ENCODE results near the gene CMKLR1.

Gene CMKLR1

DNA sequence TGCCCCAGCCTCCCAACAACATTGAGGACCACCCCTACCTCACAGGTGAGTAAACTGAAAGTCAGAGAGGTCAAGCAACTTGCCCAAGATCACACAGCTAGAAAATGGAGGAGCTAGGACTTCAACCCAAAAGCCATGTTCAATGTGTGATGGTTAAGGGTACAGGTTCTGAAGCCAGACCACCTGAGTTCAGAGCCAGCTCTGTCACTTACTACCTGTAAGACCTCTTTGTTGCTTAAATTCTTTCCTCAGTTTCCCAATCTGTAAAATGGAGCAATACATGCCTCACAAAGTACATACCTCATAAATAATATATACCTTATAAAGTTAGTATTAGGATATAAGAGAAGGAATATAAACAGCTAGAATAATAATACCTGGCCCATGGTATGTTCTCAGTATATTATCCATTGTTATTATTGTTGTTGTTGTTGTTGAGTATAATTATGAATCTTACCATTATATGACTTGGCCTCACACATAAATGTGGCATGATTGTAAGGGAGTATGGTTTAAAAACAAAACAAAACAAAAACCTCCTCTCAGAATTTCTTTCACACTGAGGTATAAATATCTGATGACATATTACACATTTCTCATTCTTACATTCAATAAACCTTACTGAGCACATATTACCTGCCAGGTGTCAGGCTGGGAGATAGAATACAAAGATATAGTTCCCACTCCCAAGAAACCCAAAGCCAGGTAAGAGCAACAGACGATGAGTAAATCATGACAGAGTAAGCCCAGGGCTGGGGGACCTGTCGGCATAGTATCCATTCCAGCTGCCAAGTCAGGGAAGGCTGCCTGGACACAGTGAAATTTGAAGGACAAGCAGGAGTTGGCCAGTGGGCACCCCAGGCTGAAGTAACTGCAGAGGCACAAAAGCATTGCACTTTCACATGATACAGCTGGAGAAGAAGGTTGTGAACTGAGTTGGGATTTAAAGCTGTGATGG is 19.6 kb downstream of the CMKLR1 start:
- TF ChIP-seq GATA2 (IDR thresholded peaks at IDR 0.05; ENCODE audit: low read depth, low read length): no peak
- TF ChIP-seq GATA3 (IDR thresholded peaks at IDR 0.05; ENCODE audit: low read depth, low read length): no peak

DNA sequence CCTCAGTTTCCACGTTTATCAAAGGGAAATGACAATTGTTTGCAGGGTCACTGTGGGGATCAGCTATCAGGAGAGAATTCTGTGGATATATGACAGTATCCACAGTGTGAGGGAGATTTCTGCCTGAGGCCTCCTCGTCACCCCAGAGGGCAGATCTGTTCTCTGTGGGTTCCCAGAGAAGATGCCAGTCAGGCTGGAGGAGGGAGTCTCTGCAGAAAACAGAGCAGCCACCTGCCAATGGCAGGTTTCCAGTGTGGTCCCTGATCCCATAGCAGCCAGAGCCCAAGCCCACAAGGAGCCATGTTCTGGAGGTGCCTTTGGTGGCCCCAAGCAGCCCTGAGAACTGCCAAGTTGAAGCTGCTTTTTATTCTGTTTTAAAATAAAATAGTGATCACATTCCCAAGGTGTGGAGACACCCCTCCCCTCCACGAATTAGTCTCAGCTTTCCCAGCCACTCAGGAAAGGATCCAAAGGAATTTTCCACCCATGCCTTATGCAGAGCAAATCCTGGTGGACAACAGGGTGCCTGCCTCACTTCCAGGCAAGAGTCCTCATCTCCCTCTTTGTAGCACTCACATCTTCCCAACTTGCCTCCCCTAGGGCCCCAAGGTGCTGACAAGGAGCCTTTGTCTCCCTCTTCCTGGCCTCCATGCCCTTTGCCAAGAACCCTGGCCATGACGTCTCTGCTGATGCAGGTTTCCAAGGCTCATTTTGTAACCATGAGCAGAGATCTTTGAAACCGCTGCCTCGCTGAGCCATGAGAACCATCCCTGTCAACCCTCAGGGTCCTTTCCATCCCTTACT is 20.4 kb downstream of the CMKLR1 start:
- TF ChIP-seq GATA3 (IDR thresholded peaks at IDR 0.05; ENCODE audit: low read depth, low read length) (no peak), GATA2 (IDR thresholded peaks at IDR 0.05; ENCODE audit: low read depth, low read length) (no peak)

DNA sequence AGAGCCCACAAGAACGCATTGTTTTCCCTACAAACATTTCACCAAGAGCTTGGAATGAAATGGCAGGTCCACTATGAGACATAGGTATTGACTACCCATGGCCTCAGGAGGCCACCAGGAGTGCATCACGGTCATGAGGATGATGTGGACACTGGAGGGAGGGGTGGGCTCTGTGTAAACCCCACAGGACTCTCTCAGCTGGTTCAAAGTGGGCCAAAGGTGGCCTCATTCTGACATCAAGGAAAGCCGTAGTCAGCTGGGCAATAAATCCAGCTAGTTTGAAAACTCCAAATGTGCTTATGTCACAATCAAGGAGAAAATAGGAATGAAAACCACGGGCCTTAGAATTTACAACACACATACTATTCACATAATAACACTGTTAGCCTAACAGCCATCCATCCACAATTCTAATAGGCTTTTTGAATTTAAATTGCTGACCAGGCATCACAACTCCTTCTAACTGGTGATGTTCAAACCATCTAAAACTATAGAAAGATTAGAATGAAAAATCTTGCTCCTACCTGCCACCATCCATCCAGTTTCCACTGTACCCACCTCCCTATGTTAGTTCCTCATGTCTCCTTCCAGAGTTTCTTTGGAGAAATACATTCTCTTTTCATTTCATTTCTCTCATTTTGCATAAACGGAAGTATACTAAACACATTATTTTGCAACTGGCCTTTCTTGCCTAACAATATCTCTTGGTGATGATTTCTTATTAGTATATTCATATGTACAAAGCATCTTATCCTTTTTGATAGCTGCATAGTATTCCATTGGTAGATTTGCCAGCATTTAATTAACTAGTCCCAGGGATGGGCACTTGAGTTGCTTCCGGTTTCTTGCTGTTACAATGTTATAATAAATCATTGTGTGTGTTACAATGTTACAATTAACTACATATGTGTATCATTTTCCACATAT is 21.5 kb downstream of the CMKLR1 start:
- TF ChIP-seq GATA2 (IDR thresholded peaks at IDR 0.05; ENCODE audit: low read depth, low read length): no peak
- no peak for TF ChIP-seq GATA3 (IDR thresholded peaks at IDR 0.05; ENCODE audit: low read depth, low read length)

DNA sequence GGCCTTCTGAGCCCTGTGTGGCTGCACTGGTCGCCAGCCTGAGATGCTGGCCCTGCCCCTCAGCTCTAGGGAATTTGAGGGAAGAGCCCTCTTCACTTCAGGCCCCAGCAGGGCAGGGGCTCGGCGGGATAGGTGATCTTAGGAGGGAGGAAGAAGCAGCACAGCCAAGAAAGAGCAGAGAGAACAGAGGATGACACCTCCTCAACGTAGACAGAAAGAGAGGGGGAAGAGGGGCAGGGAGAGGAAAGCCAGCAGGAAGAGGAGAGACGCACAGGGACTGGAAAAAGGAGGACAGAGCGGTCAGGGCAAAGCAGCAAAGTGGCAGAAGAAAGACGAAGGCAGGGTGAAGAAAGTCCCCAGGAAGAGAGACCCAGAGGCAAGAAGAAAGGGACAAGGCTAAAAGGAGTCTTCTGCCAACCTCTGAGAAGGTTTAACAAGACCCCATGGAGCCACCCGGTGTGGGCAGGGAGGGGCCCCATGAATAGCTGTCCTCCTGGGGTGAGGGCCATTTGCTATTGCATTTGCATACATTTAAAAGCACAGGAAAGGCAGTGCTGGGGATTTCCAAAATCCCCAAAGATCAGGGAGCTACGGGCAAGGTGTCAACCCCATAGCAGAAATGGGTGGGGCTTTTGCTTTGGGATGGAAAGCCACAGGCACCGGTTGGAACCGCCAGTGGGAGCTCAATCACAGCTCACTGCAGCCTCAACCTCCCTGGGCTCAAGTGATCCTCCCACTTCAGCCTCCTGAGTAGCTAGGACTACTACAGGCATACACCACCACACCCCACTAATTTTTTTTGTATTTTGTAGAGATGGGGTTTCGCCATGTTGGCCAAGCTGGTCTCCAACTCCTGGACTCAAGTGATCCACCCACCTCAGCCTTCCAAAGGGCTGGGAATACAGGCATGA is 22.7 kb downstream of the CMKLR1 start:
- TF ChIP-seq GATA3 (IDR thresholded peaks at IDR 0.05; ENCODE audit: low read depth, low read length): no peak
- no peak for TF ChIP-seq GATA2 (IDR thresholded peaks at IDR 0.05; ENCODE audit: low read depth, low read length)

DNA sequence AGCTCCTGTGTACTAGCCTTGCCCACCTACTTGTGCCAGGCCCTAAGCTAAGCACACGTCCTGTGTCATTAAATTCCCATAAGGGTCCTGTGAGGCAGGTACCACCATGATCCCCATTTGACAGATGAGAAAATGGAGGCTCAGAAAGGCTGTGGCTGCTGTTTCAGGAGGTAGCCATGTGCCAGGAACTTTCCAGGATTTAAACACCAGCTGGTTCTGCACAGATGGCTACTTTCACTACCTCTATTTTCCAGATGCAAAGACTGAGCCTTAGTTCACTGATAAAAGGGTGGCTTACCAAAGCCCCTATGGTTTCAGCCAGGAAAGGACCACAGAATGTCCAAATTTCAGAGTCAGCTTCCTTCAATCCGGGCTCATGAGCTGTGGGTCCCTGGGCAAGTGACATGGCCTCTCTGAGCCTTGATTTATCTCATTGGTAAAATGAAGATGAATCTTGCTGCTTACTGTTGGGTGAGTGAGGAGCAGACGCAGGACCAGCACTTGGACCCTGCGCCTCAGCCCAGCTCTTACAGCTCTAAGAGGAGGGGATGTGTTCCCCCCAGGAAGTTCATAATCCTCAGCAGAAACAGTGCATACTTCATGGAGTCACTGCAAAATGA is 23.5 kb downstream of the CMKLR1 start:
- no peak for TF ChIP-seq GATA2 (IDR thresholded peaks at IDR 0.05; ENCODE audit: low read depth, low read length)
- TF ChIP-seq GATA3 (IDR thresholded peaks at IDR 0.05; ENCODE audit: low read depth, low read length): no peak

DNA sequence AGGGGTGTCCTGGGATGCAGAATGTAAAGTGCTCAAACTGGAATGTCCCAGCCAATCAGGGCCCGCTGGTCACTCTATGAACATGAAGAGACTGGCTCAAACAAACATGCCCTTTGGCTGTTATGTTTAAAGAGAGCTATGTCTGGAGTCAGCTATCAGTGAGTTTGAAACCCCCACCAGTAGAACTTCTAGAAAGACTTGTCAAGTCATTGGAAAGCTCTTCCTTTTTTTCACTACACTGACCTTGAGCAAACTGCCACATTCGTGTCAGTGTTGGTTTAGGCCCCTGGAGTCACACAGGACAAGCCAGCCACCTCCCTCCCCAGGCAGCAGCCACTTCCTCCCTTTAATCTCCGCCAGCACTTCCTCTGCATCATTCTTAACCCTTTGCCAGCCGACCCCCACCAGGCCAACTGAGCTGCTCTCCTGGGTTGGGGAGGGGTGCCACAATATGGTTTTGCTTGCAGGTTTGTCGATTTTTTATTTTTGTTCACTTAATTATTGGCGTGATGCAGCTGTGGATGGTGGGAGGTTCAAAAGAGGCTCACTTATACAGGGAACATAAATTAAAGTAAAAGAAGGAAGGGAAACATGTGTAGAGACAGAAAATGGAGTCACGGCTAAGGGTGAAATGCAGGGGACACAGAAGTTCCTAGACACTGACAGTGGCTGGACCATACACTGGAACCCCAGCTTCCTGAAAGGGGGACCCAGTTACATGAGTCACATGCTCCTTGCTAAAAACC is 25.3 kb downstream of the CMKLR1 start:
- TF ChIP-seq GATA2 (IDR thresholded peaks at IDR 0.05; ENCODE audit: low read depth, low read length) (no peak), GATA3 (IDR thresholded peaks at IDR 0.05; ENCODE audit: low read depth, low read length) (no peak)

DNA sequence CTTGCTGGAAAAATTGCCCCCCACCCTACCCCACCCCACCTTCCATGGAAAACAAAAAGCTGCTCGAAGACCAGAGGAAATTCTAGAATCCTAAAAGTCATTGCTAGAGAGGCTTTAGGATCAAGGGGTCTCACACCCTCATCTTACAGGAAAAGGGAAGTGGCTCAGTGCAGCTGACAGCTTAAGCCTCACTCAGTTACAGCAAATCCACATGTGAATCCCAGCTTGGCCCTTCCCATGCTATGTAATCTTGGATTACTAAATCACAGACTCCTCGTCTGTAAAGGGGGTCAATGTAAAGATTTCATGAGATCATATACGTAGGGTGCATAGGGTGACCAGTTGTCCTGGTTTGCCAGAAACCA is 25.9 kb downstream of the CMKLR1 start:
- no peak for TF ChIP-seq GATA2 (IDR thresholded peaks at IDR 0.05; ENCODE audit: low read depth, low read length)
- no peak for TF ChIP-seq GATA3 (IDR thresholded peaks at IDR 0.05; ENCODE audit: low read depth, low read length)

DNA sequence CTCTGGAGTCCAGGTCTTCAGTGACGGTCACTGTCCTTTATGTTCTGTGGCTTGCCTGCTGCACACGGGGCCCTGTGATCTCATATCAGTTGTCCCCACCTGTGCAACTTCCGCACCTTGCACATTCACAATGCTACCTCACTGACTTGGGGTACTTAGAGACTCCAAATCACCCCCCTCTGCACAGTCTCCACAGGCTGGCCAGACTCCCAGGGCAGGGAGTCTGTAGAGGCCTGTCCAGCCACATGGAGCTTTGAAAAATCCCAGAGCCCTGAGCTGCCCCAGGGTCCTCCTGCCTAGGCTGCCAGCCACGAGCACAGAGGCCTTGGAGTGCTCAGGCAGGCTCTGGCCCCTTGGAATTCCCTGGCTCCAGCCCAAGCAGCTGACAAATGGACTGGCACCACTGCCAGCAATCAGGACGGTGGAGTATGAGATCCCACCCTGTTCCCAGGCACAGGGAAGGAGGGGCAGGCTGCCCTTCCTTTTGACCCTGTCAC is 26.4 kb downstream of the CMKLR1 start:
- TF ChIP-seq GATA3 (IDR thresholded peaks at IDR 0.05; ENCODE audit: low read depth, low read length) (no peak), GATA2 (IDR thresholded peaks at IDR 0.05; ENCODE audit: low read depth, low read length) (peak; percentile 56; the same call in 1 of the 2 replicates)

DNA sequence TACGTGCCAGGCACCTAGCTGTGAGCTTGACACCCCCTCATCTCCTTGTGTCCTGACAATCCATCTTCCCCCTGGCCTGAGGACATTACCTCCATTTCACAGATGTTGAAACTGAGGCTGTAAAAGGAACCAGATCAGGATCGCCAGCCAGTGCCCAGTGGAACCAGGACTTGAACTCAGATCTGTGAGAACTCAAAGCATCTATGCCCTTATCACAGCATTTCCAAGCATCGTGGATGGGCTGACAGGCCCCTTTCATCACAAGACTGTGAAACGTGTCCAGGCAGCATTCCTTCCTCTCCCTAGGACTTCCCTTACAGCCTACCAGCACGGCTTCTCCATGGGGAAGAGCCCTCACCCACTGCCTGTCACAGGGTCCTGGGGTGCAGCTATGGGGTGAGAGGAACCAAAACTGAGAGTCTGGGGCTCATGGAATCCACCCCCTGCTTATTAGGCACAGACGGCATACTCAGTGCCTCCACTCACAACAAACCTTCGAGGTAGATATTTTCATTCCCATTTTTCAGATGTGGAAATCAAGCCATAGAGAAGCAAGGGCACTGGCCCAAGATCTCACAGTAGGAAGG is 26.9 kb downstream of the CMKLR1 start:
- TF ChIP-seq GATA3 (IDR thresholded peaks at IDR 0.05; ENCODE audit: low read depth, low read length): no peak
- no peak for TF ChIP-seq GATA2 (IDR thresholded peaks at IDR 0.05; ENCODE audit: low read depth, low read length)

DNA sequence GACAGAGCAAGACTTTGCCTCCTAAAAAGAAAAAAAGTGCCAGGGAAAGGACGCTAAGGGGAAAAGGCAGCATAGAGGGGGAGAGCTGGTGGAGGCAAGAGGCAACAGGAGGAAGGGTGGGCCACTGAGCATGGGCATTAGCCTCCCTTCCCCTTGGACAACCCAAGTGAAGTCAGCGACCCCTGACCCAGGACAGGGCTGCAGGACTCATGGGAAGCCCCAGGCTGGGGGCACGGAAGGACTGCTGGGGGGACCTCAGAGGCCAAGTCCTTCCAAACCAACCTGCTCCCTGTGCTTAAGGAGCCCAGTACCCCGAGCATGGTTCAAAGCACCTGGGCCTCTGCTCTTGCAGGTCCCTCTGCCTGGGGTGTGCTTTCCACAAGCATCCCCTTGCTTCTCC is 27.5 kb downstream of the CMKLR1 start:
- TF ChIP-seq GATA2 (IDR thresholded peaks at IDR 0.05; ENCODE audit: low read depth, low read length): no peak
- TF ChIP-seq GATA3 (IDR thresholded peaks at IDR 0.05; ENCODE audit: low read depth, low read length): no peak

DNA sequence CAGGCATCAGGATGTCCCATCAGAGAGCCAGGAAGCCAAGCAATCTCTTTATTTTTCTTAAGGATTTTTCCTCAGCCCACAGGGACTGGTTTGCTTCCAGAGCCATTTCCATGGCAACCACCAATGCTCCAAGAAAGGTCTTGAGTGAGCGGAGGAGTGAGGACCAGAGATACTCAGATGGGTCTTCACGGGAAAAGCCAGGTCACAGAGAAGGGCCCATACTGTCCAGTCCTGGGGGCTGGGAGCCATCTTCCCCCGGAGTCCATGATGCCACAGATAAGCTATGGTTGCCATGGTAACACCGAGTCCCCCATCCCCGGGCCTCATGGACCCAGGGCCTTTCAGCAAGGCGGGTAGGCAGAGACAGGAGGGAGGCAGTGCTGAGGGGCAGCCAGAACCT is 28.6 kb downstream of the CMKLR1 start:
- TF ChIP-seq GATA3 (IDR thresholded peaks at IDR 0.05; ENCODE audit: low read depth, low read length) (no peak; the same call in 1 of the 2 replicates), GATA2 (IDR thresholded peaks at IDR 0.05; ENCODE audit: low read depth, low read length) (peak; percentile 92)
